HG03103 (cell line): Measurements from ENCODE around the gene HJV.

Experiments
- ATAC-seq: cut with Tn5 transposase; IDR thresholded peaks from one replicate; pipeline ENCODE4 v1.9.1; 2021; ENCODE audit warnings: low read depth; ENCODE audit not compliant: unreplicated experiment

HJV gene

DNA sequence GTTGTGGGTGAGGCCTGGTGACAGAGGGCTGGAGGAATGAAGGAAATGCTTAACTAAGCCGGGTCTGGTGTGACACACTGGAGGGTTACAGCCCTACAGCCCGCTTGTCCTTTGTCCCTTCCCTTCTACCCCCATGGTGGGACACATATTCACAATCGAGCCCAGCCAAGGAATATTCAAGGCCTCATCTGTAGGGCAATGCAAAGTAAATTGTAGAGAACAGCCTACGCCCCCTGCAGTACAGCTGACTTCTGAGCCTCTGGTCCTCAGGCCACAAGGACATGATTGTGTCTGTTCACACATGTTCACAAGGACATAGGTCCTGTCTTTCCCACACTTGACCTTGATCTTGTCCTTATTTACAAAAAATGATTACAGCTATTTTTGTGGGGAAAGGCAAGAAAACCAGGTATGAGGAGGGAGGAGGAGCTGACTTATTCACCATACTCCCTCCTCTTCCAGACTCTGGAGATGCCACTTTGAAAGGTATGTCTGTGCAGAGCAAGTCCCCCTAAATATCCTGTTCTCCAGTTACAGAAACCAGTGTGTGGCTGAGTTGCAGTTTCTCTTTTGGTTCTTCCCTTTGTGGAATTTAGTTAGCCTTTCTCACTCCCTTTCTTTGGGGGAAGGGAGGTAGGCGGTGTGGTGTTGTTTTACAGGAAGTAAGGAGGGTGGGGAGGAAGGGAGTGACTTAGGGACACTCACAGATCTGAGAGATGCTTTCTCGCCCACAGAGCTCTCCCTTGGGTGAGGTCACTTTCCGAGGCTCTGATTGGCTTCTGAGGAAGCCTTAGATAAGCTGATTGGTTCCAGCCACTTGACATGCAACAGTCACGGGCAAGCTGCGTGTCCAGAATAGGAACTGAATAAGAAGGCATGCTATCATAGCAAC lies 42.4 kb downstream of the HJV start:
- peak; percentile 86 for ATAC-seq

DNA sequence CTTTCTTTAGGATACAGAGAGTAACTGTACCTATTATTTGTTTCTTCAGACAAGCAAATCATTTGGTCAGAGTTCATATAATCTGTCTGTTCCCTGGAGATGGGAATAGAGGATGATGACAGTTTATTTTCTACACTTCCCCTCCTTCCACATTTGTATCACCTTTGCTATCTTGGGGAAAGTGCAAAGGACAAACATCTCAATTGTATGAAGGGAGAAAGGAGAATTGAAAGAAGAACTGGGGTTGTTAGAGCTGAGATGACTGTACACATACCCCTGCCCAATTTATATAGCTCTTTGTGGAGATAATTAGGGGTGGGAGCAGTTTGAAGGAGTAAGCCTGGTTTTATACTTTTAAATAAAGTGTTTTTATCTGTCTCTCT lies 43.1 kb downstream of the HJV start:
- no peak for ATAC-seq

DNA sequence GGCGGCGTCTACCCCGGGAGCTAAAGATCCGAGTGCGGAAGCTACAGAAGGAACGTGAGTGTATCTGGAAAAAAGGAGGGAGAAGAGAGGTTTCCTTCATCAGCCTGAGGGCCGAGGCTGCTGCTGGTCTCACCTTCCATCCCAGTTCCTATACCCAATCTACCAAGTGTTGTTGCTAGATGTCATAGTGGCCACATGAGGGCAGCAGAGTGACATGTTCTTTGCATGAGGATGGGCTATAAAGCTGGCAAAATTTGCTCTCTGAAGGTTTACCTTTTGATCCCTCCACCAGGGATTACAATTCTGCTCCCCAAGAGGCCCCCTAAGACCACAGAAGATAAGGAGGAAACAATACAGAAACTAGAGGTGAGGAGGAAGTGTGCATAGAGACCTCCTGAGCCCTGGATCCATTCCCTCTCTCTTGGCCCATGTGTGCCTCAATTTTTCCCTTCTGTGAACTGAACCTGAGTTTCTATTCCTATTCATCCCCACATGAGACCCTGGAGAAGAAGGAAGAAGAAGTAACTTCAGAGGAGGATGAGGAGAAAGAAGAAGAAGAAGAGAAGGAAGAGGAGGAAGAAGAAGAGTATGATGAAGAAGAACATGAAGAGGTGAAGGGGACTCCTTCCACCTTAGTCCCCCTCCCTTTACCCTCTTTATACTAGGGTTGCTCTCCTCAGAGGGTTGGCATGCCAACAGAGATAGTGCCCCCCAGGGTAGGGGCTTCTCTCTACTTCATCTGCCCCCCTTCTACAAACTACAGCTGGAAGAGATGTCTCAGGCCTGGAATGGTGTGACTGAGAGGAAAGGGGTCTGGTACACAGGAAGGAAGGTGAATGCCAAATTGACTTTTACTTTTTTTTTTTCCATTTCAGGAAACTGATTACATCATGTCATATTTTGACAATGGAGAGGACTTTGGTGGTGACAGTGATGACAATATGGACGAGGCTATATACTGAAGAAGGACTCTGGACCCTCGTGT lies 43.8 kb downstream of the HJV start:
- no peak for ATAC-seq

DNA sequence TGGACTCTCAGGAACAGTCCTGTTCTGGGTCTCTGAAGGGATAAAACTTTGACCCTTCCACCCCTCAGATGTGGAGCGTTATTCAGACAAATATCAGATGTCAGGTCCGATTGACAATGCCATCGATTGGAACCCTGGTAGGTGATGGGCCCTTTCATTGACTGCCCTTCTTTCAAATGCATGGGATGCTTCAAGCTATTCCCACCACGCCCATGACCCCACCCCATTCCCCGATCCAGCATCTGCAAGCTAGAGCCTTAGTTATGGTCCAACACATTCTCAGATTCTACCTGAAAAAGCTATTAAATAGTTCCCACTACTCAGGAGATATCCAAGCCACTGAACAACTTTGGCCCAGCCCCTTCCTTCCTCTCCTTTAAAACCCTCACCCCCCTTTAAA lies 44.5 kb downstream of the HJV start:
- ATAC-seq, result no peak

DNA sequence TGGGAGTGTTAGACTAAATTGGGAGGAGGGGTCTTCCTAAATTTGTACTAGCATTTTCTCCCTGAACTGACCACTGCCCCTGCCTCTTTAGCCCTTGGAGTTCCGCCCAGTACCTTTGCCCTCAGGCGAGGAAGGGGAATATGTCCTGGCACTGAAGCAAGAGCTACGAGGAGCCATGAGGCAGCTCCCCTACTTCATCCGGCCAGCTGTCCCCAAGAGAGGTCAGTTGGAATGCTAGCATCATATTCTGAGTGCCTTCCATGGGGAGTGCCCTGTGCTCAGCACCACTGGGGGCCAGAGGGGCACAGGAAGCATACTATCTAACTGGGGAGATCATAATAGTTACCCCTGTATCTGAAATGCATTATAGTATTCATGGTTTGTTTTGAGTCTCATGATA lies 46.3 kb downstream of the HJV start:
- no peak for ATAC-seq

DNA sequence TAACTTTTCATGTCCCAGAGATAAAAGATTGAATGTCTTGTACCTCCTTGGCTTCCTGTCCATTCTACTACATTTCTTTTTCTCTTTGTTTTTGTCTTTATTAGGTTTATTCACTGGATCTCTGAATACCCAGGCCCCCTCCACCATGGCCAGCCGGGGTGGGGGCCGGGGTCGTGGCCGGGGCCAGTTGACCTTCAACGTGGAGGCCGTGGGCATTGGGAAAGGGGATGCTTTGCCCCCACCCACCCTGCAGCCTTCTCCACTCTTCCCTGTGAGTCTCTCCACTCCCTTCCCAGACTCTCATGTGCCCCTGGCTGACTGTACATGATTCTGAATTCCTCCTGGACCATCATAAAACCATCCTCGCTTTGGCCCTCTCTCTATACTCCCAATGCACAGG lies 46.8 kb downstream of the HJV start:
- ATAC-seq, result no peak

DNA sequence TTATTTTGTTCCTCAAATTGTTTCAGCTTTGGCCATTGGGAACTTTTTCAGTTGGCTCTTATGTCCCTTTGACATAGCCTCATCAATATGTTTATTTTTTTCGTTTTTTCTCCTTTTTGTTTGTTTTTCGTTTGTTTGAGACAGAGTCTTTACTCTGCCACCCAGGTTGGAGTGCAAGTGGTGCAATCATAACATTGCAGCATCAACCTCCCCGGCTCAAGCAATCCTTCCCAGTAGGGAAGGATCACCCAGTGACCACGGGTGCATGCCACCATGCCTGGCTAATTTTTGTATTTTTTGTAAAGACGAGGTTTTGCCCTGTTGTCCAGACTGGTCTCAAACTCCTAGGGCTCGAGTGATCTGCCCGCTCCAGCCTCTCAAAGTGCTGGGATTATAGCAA lies 49.0 kb downstream of the HJV start:
- no peak for ATAC-seq
